ENCODE data around the gene U2AF2.
A peak's percentile ranks its signal among the peaks of the same experiment; 100 is the strongest.

U2AF2 gene

DNA sequence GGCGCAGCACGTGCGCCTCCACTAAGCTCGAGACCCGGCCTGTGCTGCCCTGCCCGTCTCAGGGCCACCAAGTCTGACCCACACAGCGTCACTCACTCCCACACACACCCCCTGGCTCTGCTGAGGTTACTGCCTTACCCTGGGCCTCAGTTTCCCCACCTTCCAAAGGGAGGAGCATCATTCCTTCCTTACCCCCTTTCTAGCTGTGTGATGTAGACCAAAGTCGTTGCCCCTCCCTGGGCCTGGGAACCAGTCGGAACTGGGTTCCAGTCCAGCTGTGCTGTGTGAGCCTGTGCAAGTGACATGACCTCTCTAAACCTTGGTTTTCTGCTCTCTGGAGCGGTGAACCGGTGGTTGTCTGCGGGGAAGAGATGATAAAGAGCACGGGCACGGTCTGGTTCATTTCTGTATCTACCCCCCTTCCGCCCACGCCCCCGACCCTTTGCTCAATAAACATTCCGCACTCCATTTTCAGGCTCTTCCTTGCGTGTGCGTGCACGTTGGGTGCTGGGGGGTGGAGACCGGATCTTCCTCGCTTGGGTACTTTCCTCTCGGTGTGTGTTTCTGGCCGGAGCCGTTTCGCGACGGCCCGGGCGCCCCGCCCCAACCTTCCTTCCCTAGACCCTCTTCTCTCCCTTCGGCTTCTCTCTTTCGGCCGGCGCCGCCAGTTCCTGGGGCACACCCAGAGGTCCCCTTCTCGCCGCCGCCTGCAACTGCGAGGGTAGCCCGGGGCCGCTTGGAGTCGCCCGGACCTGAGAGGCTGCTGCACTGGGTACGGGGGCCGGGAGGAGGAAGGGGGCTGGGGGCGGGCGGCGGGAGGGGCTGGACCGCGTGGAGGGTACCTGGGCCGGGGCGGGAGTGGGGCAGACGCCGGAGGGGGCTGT is 11.6 kb upstream of the U2AF2 start, which contains the start of gene ZNF581:
TSS of gene ZNF581 (plus strand) at position 647 of the 884 bp plus-strand sequence. CDS start 923 bp downstream, outside the sequence.
- DNase-seq (ENCODE audit: low read depth): peak; percentile 71

GRCh38 chr19:55643887-55644176 is 11.0 kb upstream of the U2AF2 start:
- no peak for DNase-seq (ENCODE audit: low read depth)

- no peak for DNase-seq (ENCODE audit: low read depth)
These were observed 10.5 kb upstream of the U2AF2 start for GRCh38 chr19:55644191-55644833.

DNA sequence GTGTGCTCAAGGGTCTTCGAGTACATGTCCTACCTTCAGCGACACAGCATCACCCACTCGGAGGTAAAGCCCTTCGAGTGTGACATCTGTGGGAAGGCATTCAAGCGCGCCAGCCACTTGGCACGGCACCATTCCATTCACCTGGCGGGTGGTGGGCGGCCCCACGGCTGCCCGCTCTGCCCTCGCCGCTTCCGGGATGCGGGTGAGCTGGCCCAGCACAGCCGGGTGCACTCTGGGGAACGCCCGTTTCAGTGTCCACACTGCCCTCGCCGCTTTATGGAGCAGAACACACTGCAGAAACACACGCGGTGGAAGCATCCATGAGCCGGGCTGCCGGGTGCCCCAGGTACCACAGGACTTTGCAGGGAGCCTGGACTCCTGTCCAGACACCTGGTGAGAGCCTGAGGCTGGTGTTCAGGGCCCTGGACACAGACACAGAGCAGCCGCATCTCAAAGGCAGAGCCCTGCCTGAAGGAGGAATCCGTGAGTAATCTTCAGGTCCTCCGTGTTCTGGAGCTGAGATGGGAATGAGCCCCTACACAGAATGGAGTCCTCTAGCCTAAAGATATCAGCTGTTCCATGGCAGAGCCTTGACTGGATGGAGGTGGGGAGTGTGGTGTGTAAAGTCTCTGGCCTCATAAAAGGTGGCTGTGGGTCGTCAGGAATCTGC is 9.9 kb upstream of the U2AF2 start:
- no peak for DNase-seq (ENCODE audit: low read depth)

GRCh38 chr19:55645512-55645881 is 9.3 kb upstream of the U2AF2 start:
- no peak for DNase-seq (ENCODE audit: low read depth)

DNA sequence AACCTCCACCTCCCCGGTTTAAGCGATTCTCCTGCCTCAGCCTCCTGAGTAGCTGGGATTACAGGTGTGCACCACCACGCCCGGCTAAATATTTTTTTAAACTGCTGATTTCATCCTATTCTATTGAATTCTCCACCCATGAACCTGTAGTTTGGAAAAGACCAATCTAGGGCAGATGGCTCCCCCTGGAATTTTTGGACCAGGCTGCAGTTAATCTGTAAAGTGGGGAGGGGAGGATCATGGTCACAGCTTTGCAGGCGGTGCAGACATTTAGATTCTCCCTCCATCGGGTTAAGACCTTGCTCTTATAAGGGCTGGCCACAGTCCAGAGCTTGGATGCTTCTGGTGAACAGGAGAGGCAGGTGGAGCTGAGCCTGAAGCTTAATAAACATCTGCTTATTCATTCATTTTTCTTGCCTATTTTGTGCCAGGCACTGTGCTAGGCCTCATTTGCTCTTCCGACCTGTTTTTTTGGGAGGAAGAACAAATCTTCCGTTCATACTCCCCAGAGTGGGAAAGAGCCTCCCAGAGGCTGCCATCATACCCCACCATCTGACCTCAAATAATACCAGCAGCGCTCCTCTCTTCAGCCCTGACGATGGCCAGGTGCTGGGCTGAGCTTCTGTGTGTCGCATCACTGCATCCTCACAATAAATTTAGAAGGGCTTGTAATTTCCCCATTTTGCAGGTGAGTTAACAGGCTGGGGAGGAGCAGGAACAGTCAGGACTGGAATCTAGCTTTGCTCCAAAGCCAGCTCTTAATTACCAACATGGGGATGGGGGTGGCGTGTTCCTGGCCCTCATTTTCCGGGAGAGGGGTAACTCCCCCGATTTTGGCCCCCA is 7.7 kb upstream of the U2AF2 start:
- no peak for DNase-seq (ENCODE audit: low read depth)

DNA sequence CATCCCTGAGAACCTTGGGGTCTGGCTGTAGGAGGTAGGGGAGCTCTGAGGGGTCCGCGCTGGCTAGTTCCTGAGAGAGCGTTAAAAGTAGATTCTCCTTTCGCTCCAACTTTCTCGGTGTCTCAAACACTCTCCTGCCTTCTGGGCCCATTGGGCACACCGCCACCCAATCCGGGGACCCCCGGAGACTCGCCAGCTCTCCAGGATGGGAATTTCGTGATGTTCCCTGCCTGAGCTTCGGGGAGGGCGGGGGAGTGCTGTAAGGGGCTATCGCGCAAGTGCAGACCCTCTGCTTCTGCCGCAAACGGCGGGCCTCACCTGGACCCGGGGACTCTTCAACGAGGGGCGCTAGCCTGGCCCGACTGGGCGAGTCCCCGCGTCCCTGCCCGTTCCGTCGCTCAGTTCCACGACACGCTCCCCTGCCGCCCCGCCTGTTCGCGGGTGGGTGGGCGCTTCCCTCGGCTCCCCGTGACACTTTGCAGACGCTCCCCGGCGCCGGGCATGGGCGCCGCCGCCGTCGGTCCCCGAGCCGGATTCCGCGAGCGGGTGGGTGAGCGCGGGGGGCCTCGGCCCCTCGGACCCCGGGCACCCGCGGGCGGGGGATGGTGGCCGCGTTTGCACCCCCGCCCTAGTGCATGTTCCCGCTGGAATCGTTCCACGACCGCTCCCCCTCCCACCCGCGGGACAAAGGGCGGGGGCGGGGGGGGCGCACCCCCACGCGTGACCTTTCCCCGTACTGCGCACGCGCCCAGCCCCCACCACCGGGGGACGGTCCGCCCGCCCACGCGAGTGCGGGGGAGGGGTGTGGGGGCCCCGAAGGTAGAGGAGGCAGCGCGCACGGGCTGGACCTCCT is 6.9 kb upstream of the U2AF2 start, which contains the start of gene CCDC106:
TSS of gene CCDC106 (plus strand) at position 481 of the 853 bp plus-strand sequence. CDS start 835 bp downstream, outside the sequence.
- DNase-seq (ENCODE audit: low read depth): no peak

DNA sequence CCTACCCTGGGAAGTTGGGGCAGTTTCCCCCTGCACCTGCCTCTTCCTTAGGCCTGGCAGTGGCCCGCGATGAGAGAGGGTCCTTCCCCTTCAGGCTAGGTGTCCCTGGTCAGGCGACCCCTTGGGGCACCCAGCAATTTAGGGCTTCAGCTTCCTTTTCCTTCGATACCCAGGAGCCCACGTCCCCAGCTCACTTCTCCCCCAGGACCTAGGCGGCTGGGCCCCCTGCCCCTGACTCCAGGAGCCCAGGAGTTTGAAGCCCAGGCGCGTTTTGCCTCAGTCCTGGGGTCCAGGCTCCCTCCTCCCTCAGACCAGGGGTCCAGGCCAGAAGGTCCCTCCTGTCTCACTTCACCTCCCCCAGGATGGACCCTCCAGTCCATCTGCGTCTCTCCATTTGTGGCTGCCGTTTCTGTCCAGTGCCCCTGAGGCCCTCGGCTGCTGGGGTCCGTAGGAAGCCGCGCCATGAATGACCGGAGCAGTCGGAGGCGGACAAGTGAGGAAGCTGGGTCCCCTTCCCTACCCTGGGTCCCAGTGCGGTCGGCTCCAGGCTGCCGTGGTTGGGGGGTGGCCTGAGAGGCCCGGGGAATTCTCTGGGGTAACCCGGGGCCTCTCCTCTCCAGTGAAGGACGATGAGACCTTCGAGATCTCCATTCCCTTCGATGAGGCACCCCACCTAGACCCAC is 6.1 kb upstream of the U2AF2 start:
- DNase-seq (ENCODE audit: low read depth): no peak

DNA sequence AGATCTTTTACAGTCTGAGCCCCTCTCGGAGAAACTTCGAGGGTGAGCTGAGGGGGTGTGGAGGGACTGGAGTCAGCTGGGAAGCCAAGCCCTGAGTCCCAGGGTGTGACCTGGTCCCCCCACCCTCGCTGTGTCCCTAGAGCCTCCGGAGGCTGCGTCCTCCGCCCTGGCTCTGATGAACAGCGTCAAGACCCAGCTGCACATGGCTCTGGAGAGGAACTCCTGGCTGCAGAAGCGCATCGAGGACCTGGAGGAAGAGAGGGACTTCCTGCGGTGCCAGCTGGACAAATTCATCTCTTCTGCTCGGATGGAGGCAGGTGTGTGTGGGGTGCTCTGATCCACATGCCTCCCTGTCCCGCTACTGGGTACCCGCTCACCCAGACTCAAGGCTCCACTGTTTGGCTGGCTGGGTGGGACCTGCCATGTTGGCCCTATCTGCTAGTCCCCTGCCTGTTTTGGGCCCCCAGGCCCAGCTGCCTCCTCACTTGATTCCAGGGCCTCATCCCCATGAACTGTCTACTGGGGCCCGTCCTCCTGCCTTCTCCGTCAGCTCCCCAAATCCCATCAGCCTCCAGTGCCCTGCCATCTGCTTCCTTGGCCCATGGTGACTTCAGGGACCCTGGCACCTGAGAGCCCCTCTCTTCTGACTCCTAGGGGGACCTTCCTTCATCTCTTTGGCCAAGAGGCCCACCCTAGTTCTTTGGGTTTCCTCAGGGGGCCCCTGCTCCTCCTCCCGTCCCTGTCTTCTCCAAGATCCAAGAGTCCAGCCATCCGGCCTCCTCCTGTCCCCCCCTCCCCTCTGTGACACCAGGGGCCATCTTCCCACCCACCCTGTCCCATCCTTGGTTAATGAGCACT is 5.3 kb upstream of the U2AF2 start:
- no peak for DNase-seq (ENCODE audit: low read depth)

DNA sequence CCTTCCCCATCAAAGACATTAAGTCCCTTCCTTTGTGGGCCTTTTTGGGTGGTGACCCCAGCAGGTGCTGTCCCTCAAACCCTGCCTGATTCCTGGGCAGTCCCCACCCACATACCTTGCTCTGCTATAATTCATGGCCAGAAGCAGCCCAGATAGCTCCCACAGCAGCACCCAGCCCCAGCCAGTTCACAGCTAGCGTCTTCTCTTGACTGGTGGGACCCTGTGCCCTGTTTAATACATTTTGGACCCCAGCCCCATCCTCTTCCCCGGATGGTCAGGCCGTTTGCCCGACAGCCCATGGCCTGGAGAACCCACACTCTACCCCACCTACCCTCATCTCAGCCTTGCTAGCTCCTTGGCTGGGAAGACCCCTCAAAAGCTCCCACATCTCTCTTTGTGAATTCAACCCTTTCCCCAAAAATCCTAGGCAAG is 4.7 kb upstream of the U2AF2 start:
- DNase-seq (ENCODE audit: low read depth): no peak

GRCh38 chr19:55650602-55651230 is 4.1 kb upstream of the U2AF2 start:
- DNase-seq (ENCODE audit: low read depth): no peak

DNA sequence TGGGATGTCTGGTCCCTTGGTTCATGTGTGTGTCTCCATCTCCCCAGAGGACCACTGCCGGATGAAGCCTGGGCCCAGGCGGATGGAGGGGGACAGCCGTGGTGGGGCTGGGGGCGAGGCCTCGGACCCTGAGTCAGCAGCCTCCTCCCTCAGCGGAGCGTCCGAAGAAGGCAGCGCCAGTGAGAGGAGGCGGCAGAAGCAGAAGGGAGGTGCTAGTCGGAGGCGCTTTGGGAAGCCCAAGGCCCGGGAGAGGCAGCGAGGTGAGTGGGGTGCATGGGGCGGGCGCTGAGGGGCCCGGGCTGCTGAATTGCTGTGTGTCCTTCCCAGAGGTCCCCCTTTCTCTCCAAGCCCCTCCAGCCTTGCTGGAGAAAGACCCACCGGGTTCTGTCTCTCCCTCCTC is 3.6 kb upstream of the U2AF2 start:
- DNase-seq (ENCODE audit: low read depth): no peak

DNA sequence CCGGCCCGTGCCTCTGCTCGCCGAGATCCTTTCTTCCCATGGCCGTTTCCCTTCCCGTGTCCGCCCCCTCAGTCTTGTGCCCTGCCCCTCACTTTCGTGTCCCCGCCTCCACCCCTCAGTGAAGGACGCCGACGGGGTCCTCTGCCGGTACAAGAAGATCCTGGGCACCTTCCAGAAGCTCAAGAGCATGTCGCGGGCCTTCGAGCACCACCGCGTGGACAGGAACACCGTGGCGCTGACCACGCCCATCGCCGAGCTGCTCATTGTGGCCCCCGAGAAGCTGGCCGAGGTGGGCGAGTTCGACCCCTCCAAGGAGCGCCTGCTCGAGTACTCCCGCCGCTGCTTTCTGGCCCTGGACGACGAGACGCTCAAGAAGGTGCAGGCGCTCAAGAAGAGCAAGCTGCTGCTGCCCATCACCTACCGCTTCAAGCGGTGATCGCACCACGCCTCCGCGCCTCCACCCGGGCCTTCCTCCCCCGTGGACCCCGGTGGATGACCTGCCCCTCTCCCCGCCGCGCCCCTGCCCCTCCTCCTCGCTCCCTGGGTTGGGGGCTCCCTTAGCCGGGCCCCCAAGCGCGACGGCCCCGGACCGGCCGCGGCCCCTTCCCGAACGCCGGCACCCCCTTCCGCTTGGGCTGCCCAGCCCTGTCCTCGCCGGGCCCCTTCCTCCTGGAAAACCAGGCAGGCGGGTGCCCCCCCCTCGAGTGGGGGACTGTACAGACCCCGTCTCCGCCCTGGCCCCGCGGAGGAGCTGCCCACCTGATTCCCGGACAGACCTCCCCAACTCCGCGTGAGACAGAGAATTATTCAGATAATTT is 2.3 kb upstream of the U2AF2 start:
- DNase-seq (ENCODE audit: low read depth): no peak

DNA sequence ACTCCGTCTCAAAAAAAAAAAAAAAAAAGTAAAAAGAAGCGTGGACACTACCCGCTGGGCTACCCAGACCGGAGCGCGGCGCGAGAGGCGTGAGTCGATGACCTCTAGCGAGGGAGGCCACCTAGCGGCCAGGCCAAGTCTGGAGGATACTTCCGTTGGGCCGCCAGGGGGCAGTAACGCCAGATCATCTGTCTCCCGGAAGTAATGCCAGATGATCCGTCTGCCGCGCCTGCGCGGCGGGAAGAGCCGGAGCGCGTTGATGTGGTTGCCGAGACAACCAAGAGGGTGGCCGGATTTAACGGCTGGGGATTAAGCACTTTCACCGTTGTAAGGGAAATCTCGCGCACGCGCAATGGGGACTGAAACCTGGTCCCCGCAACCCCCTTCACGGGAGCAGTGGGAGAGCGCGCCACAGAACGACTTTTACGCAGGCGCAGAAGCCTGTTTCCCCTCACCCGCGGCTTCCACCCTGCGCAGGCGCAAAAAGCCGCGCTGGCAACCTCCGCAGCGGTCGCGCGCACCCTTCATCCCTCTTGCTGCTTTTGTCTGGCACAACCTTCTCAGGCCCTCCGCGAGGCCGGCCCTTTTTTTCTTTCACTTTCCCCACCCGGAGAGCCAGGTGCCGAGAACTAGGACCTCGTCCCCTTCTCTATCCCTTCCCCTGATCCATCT is 1.0 kb upstream of the U2AF2 start:
- peak; percentile 98 for DNase-seq (ENCODE audit: low read depth)

GRCh38 chr19:55654323-55654867 is 440 bp upstream of the U2AF2 start:
- DNase-seq (ENCODE audit: low read depth): peak; percentile 97

DNA sequence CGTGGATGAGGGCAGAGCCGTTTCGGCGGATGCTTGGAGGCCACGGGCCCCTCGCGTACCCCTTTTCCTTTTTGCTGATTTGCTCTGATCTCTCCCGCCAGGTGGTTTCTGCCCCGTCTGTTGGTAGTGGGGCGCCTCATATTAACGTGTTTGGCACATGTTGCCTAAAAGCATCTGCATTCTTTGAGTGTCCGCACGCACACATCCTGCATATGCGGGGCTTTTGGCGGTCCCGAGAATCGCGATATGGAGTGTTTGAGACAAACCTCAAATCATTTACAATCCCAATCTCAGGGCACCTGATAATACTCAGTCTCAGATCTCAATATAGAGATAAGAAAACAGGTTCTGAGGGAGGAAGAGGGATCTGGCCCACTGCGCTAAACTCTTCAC is 809 bp downstream of the U2AF2 start:
- DNase-seq (ENCODE audit: low read depth): no peak

DNA sequence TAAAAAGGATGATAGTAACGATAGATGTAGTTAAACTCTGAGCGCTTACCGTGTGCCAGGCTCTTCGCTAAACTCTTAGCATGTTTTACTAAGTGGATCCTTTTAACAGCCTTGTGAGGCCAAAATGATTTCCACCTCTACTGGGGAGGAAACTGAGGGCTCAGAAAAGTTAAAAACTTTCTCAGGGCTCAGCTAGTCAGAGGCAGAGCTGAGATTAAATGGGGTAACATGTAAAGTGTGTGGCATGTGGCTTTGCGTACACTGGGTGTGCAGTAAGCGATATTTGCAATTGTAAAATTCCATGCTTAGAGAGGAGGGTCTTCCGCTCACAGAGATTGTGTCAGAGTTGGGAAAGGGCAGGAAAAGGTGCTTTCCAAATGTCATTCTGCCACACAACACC is 1.7 kb downstream of the U2AF2 start:
- DNase-seq (ENCODE audit: low read depth): no peak

All from stimulated activated CD8-positive, alpha-beta memory T cell treated with anti-CD3 and anti-CD28 coated beads, Interleukin-7, amount 100 ng/mL, for 24 hours (primary cell).